ENCODE results near the gene TLK1. TPM values are rescaled to one million over a fixed set of nuclear protein-coding genes. Genes with fewer than 3 reads are reported as not detected.

TLK1 gene
- total and polyA plus RNA-seq, 4 donors, result 8.5 to 54.4 (median 27.3) TPM

DNA sequence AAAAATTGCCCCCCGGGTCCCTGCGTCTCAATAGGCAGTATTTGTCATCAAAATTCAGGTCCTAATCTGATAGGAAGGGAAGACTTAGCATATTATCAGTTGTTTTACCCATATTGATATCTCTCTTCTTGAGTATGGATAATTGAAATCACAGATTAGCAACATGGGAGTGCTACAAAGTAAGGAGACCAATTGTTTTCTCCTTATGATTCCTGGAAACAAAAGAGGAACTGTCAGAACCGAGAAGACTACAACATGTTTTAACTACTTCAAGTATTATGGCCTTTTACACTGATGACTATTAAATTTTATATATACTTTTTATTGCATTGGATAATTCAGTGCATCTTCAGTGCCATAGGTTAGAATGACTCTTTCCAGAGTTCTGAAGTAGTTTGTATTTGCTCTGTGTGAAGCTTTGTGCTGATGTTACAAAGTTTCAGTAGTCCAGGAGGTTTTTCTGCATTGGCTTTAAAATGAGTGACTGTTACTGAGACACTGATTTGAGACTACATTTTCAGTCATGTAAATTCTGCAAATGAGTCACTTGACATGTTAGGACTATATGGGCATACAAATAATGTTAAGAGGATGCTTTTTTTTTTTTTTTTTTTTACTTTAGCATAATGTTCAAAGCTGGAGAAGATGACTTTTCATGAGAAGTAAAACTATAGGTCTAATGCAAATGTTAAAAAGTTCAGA lies 19.7 kb upstream of the TLK1 start:
- Histone ChIP-seq H3K27ac (ENCODE audit: low read depth in 1 of 2, low read length in 1 of 2) (no peak overlapping the region), H3K9me3 (ENCODE audit: control insufficient read depth in 4 of 4, insufficient read depth in 3 of 4, low read length in 3 of 4) (no peaks in the 10 kb centered on the region), H3K4me3 (no peak overlapping the region), H3K27me3 (ENCODE audit: control insufficient read depth in 3 of 3, insufficient read depth in 3 of 3, low read length in 2 of 3) (no peaks in the 10 kb centered on the region), H3K36me3 (ENCODE audit: control insufficient read depth in 4 of 4, insufficient read depth in 4 of 4, low read length in 4 of 4) (no peaks in the 10 kb centered on the region), H3K9ac (ENCODE audit: insufficient read depth in 1 of 2, low read length in 2 of 2) (no peak overlapping the region), H3K4me1 (ENCODE audit: control insufficient read depth in 5 of 5, insufficient read depth in 5 of 5, low read length in 5 of 5) (no peaks in the 10 kb centered on the region)
- ATAC-seq (ENCODE audit: insufficient read depth, low FRiP score) (no peak), DNase-seq (no peak)
- no peak for TF ChIP-seq CTCF (IDR thresholded peaks at IDR 0.05; ENCODE audit: control extremely low read depth, extremely low read depth)
- 75 to 85% methylated on average over 3 of the region's 3 CpGs for WGBS, 2 donors

GRCh38 chr2:171178993-171179392 lies 18.3 kb upstream of the TLK1 start:
- H3K9me3 ChIP-seq (ENCODE audit: control insufficient read depth in 4 of 4, insufficient read depth in 3 of 4, low read length in 3 of 4), result no peaks in the 10 kb centered on the region
- no peak for DNase-seq
- no peak overlapping the region for H3K4me3 ChIP-seq
- no peak for ATAC-seq (ENCODE audit: insufficient read depth, low FRiP score)
- H3K36me3 ChIP-seq (ENCODE audit: control insufficient read depth in 4 of 4, insufficient read depth in 4 of 4, low read length in 4 of 4), result no peaks in the 10 kb centered on the region
- H3K9ac ChIP-seq (ENCODE audit: insufficient read depth in 1 of 2, low read length in 2 of 2), result no peak overlapping the region
- no peaks in the 10 kb centered on the region for H3K27me3 ChIP-seq (ENCODE audit: control insufficient read depth in 3 of 3, insufficient read depth in 3 of 3, low read length in 2 of 3)
- no peak for TF ChIP-seq CTCF (IDR thresholded peaks at IDR 0.05; ENCODE audit: control extremely low read depth, extremely low read depth)
- H3K27ac ChIP-seq (ENCODE audit: low read depth in 1 of 2, low read length in 1 of 2), result no peak overlapping the region
- no peaks in the 10 kb centered on the region for H3K4me1 ChIP-seq (ENCODE audit: control insufficient read depth in 5 of 5, insufficient read depth in 5 of 5, low read length in 5 of 5)

DNA sequence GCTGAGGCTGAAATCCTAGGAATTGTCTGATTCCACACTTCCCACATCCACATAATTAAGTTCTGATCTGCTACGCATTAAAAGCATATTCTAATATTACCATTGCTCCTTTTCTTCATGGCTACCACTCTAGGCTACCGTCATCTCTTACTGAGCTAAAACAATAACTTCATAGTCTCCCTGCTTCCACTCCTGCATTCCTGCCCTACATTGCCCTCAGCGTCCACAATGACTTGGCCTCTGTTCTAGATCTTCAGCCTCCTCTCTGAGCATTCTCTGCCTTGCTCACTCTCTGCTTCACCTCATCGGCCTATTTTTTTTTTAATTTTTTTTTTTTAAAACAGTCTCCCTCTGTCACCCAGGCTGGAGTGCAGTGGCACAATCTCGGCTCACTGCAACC lies 15.8 kb upstream of the TLK1 start:
- H3K9me3 ChIP-seq (ENCODE audit: control insufficient read depth in 4 of 4, insufficient read depth in 3 of 4, low read length in 3 of 4), result no peaks in the 10 kb centered on the region
- no peak overlapping the region for H3K4me3 ChIP-seq
- H3K27me3 ChIP-seq (ENCODE audit: control insufficient read depth in 3 of 3, insufficient read depth in 3 of 3, low read length in 2 of 3), result no peaks in the 10 kb centered on the region
- H3K36me3 ChIP-seq (ENCODE audit: control insufficient read depth in 4 of 4, insufficient read depth in 4 of 4, low read length in 4 of 4), result no peaks in the 10 kb centered on the region
- no peak overlapping the region for H3K27ac ChIP-seq (ENCODE audit: low read depth in 1 of 2, low read length in 1 of 2)
- no peak for TF ChIP-seq CTCF (IDR thresholded peaks at IDR 0.05; ENCODE audit: control extremely low read depth, extremely low read depth)
- 93 to 94% methylated on average over 5 of the region's 5 CpGs for WGBS, 2 donors
- no peak for ATAC-seq (ENCODE audit: insufficient read depth, low FRiP score)
- H3K9ac ChIP-seq (ENCODE audit: insufficient read depth in 1 of 2, low read length in 2 of 2), result no peak overlapping the region
- no peak for DNase-seq
- no peaks in the 10 kb centered on the region for H3K4me1 ChIP-seq (ENCODE audit: control insufficient read depth in 5 of 5, insufficient read depth in 5 of 5, low read length in 5 of 5)

DNA sequence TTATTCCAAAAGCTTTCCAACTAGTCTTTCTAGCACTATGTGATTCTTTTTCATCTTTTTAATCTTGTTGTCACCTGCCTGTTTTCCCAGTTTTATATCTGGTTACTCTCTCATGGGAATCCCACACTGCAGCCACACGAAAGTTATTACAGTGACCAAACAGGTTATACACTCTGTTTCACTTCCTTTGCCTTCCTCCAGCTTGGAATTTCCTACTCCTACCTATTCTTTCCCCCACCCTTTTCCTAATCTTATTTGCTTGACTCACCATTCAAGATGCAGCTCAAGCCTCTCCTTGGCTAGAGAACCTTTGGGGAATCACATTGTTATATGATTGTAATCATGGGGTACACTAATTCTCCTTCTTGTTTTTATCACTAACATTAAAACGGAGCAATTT lies 13.4 kb upstream of the TLK1 start:
- no peaks in the 10 kb centered on the region for H3K4me1 ChIP-seq (ENCODE audit: control insufficient read depth in 5 of 5, insufficient read depth in 5 of 5, low read length in 5 of 5)
- DNase-seq, result no peak
- H3K27me3 ChIP-seq (ENCODE audit: control insufficient read depth in 3 of 3, insufficient read depth in 3 of 3, low read length in 2 of 3), result no peaks in the 10 kb centered on the region
- no peak overlapping the region for H3K9ac ChIP-seq (ENCODE audit: insufficient read depth in 1 of 2, low read length in 2 of 2)
- ATAC-seq (ENCODE audit: insufficient read depth, low FRiP score), result no peak
- 79 to 85% methylated on average over 2 of the region's 2 CpGs for WGBS, 2 donors
- H3K27ac ChIP-seq (ENCODE audit: low read depth in 1 of 2, low read length in 1 of 2), result no peak overlapping the region
- no peaks in the 10 kb centered on the region for H3K9me3 ChIP-seq (ENCODE audit: control insufficient read depth in 4 of 4, insufficient read depth in 3 of 4, low read length in 3 of 4)
- no peak overlapping the region for H3K4me3 ChIP-seq
- H3K36me3 ChIP-seq (ENCODE audit: control insufficient read depth in 4 of 4, insufficient read depth in 4 of 4, low read length in 4 of 4), result no peaks in the 10 kb centered on the region
- TF ChIP-seq CTCF (IDR thresholded peaks at IDR 0.05; ENCODE audit: control extremely low read depth, extremely low read depth), result no peak

All from lung (tissue), 12 donors.